ENCODE results near the gene FKBP1C.
"Not testable (repeated sequence)": the region's sequence is repeated elsewhere in the genome, so short reads cannot be mapped to it uniquely, and the experiment has no call there.

FKBP1C gene

GRCh38 chr6:63211343-63211742, at the start of gene FKBP1C:
FKBP1C (plus strand) TSS chr6:63211469.
- DNase-seq = not testable (repeated sequence)

GRCh38 chr6:63164047-63164803, 47.0 kb upstream of the FKBP1C start:
- not testable (repeated sequence) for DNase-seq

- no peak for DNase-seq
Measured at GRCh38 chr6:63174173-63174572, 37.1 kb upstream of the FKBP1C start.

GRCh38 chr6:63176181-63176580, 35.1 kb upstream of the FKBP1C start:
- no peak for DNase-seq

- DNase-seq = no peak
Measured at GRCh38 chr6:63180367-63180766, 30.9 kb upstream of the FKBP1C start.

GRCh38 chr6:63186970-63187369, 24.3 kb upstream of the FKBP1C start:
- no peak for DNase-seq

GRCh38 chr6:63188828-63189227, 22.4 kb upstream of the FKBP1C start:
- DNase-seq = peak; percentile 1

GRCh38 chr6:63193324-63193723, 17.9 kb upstream of the FKBP1C start:
- DNase-seq = no peak

GRCh38 chr6:63197741-63198140, 13.5 kb upstream of the FKBP1C start:
- no peak for DNase-seq

- DNase-seq = no peak
Measured at GRCh38 chr6:63213325-63213724, 2.1 kb downstream of the FKBP1C start.

GRCh38 chr6:63214816-63215215, 3.5 kb downstream of the FKBP1C start:
- DNase-seq = peak; percentile 62

GRCh38 chr6:63224179-63224578, 12.9 kb downstream of the FKBP1C start:
- no peak for DNase-seq

GRCh38 chr6:63225987-63226386, 14.7 kb downstream of the FKBP1C start:
- not testable (repeated sequence) for DNase-seq

GRCh38 chr6:63227928-63228894, 16.9 kb downstream of the FKBP1C start:
- DNase-seq = not testable (repeated sequence)

- not testable (repeated sequence) for DNase-seq
Measured at GRCh38 chr6:63230027-63230426, 18.8 kb downstream of the FKBP1C start.

GRCh38 chr6:63230511-63230910, 19.2 kb downstream of the FKBP1C start:
- DNase-seq = not testable (repeated sequence)

GRCh38 chr6:63236398-63236817, 25.1 kb downstream of the FKBP1C start:
- no peak for DNase-seq

- no peak for DNase-seq
Measured at GRCh38 chr6:63245420-63245819, 34.2 kb downstream of the FKBP1C start.

GRCh38 chr6:63245909-63246308, 34.6 kb downstream of the FKBP1C start:
- DNase-seq = peak; percentile 9

- DNase-seq = no peak
Measured at GRCh38 chr6:63246581-63246980, 35.3 kb downstream of the FKBP1C start.

GRCh38 chr6:63249875-63250482, 38.7 kb downstream of the FKBP1C start:
- no peak for DNase-seq

GRCh38 chr6:63259153-63259552, 47.9 kb downstream of the FKBP1C start:
- no peak for DNase-seq

- DNase-seq = no peak
Measured at GRCh38 chr6:63261820-63262219, 50.6 kb downstream of the FKBP1C start.
